NCI-H526 (cell line): Measurements from ENCODE around the gene PLCB4.
A peak's percentile ranks its signal among the peaks of the same experiment; 100 is the strongest.

Experiments used
- DNase-seq, 2 experiments: peaks; one replicate each; lab custom pipeline; 2025; lab: John Stamatoyannopoulos, UW

The PLCB4 gene

GRCh38 chr20:9270831-9271230, 201.9 kb downstream of the PLCB4 start:
- DNase-seq: no peak

- DNase-seq: no peak
These were observed 208.1 kb downstream of the PLCB4 start for GRCh38 chr20:9276966-9277468.

- no peak for DNase-seq
These were observed 211.1 kb downstream of the PLCB4 start for GRCh38 chr20:9279918-9280401.

- DNase-seq: no peak
These were observed 211.8 kb downstream of the PLCB4 start for GRCh38 chr20:9280666-9281065.

- no peak for DNase-seq
These were observed 212.9 kb downstream of the PLCB4 start for GRCh38 chr20:9281803-9282202.

- no peak for DNase-seq
These were observed 216.7 kb downstream of the PLCB4 start for GRCh38 chr20:9285617-9286016.

- no peak for DNase-seq
These were observed 217.9 kb downstream of the PLCB4 start for GRCh38 chr20:9286501-9287461.

GRCh38 chr20:9287826-9288225, 218.9 kb downstream of the PLCB4 start:
- no peak for DNase-seq

- no peak for DNase-seq
These were observed 221.4 kb downstream of the PLCB4 start for GRCh38 chr20:9290331-9290730.

GRCh38 chr20:9293145-9293544, 224.3 kb downstream of the PLCB4 start:
- no peak for DNase-seq

- no peak for DNase-seq
These were observed 225.2 kb downstream of the PLCB4 start for GRCh38 chr20:9294041-9294440.

- DNase-seq: no peak
These were observed 230.0 kb downstream of the PLCB4 start for GRCh38 chr20:9298906-9299305.

GRCh38 chr20:9300080-9300479, 231.2 kb downstream of the PLCB4 start:
- no peak for DNase-seq

- no peak for DNase-seq
These were observed 231.6 kb downstream of the PLCB4 start for GRCh38 chr20:9300534-9300933.

GRCh38 chr20:9301129-9302090, 232.5 kb downstream of the PLCB4 start:
- DNase-seq: peak in 1 of 2 experiments; percentile 21

GRCh38 chr20:9302091-9302462, 233.2 kb downstream of the PLCB4 start:
- no peak for DNase-seq

- no peak for DNase-seq
These were observed 237.6 kb downstream of the PLCB4 start for GRCh38 chr20:9306521-9306920.

- DNase-seq: no peak
These were observed 239.2 kb downstream of the PLCB4 start for GRCh38 chr20:9308056-9308455.

- DNase-seq: no peak
These were observed 242.2 kb downstream of the PLCB4 start for GRCh38 chr20:9311132-9311531.

- DNase-seq: no peak
These were observed 250.9 kb downstream of the PLCB4 start for GRCh38 chr20:9319687-9320384.

GRCh38 chr20:9321007-9321406, 252.1 kb downstream of the PLCB4 start:
- DNase-seq: no peak

GRCh38 chr20:9322661-9323060, 253.8 kb downstream of the PLCB4 start:
- no peak for DNase-seq
